Kidney (tissue), 14 donors: Measurements from ENCODE around the gene ALLC. TPM values are rescaled to one million over a fixed set of nuclear protein-coding genes. Genes with fewer than 3 reads are reported as not detected.

Source experiments
- DNase-seq, 5 donors: peaks; one replicate each; pipeline ENCODE4 v3.0.0-alpha.2; 2013 to 2020
- FAIRE-seq: peaks from 2 replicates; lab custom pipeline; 2012; peaks lifted over from hg19 to GRCh38; lab: Jason Lieb, UNC
- H3K27ac ChIP-seq, 2 donors: one replicate each; pipeline ENCODE4 v1.7.0; 2013; ENCODE audit warnings: low read depth in 2 of 2, low read length in 2 of 2, inconsistent platforms in 1 of 2
- H3K27me3 ChIP-seq: one replicate; pipeline ENCODE4 v1.7.1; 2013; ENCODE audit warnings: low read length, inconsistent platforms; ENCODE audit not compliant: control insufficient read depth, insufficient read depth
- H3K36me3 ChIP-seq, 3 donors: one replicate each; pipeline versions ENCODE4 v1.7.0 to v1.7.1; 2013; ENCODE audit warnings: low read length in 3 of 3, control low read depth in 1 of 3, inconsistent platforms in 1 of 3; ENCODE audit not compliant: insufficient read depth in 3 of 3, control insufficient read depth in 2 of 3
- H3K4me1 ChIP-seq, 3 donors: one replicate each; pipeline versions ENCODE4 v1.7.0 to v1.7.1; 2013; ENCODE audit warnings: low read length in 3 of 3, inconsistent platforms in 1 of 3, low read depth in 1 of 3; ENCODE audit not compliant: control insufficient read depth in 2 of 3, insufficient read depth in 2 of 3
- H3K4me3 ChIP-seq, 3 donors: one replicate each; pipeline versions ENCODE4 v1.7.0 to v1.8.1; 2013; ENCODE audit warnings: low read length in 3 of 3, control low read depth in 1 of 3, inconsistent platforms in 1 of 3
- H3K9ac ChIP-seq, 3 donors: one replicate each; pipeline versions ENCODE4 v1.7.0 to v1.7.1; 2013; ENCODE audit warnings: low read length in 3 of 3, control low read depth in 1 of 3, inconsistent platforms in 1 of 3
- H3K9me3 ChIP-seq, 3 donors: one replicate each; pipeline versions ENCODE4 v1.7.0 to v1.7.1; 2013; ENCODE audit warnings: low read length in 3 of 3, control low read depth in 1 of 3, inconsistent platforms in 1 of 3; ENCODE audit not compliant: control insufficient read depth in 2 of 3, insufficient read depth in 1 of 3
- CTCF ChIP-seq: IDR thresholded peaks from 3 replicates; pipeline ENCODE4 v1.5.1; 2012; ENCODE audit warnings: mild to moderate bottlenecking, moderate library complexity, borderline replicate concordance; ENCODE audit not compliant: insufficient read depth; ENCODE audit errors: extremely low read depth
- intact Hi-C: fragments of 100-400 bp; cut with DNase I; formaldehyde crosslinking; loops from one replicate; pipeline ENCODE4 v1.11.1; 2022
- polyA plus RNA-seq: library from polyadenylated mRNA; stranded (reverse); fragments of 350-450 nt; fragmentation: Illumina TruSeq; extraction: RNeasy Lipid Tissue Mini Kit (QIAGEN cat#74804); gene quantifications from one replicate; pipeline ENCODE4 v1.2.3, GENCODE V29; 2014; ENCODE audit warnings: low read depth, low replicate concordance; ENCODE audit not compliant: insufficient read depth
- total RNA-seq: library from RNA; stranded (reverse); fragmentation: NEBNext Ultra II Directional; extraction: Animal tissue kit (Norgen Biotek cat#: 25700); gene quantifications from one replicate; pipeline ENCODE4 v1.2.1, GENCODE V29; 2021
- donor health status: control.
- donor health status: control.
- donor health status: control.
- donor health status: control.
- donor health status: control.
- donor health status: DM: yes; HTN: yes; CAD: no.
- donor health status: Normal renal cell carcinoma (clear cell type).

ALLC gene
- total and polyA plus RNA-seq, 2 donors from 2014 or later, result 1.3 TPM; not detected in 1

GRCh38 chr2:3751251-3751650 lies 93.3 kb downstream of the ALLC start:
- TF ChIP-seq CTCF, result no peak
- H3K9me3 ChIP-seq, result no peaks in the 10 kb centered on the region
- H3K4me3 ChIP-seq, result no peak overlapping the region
- H3K36me3 ChIP-seq, result no peaks in the 10 kb centered on the region
- FAIRE-seq (no peak), DNase-seq (no peak)
- H3K4me1 ChIP-seq, result peaks cover 0 to 2% (median 0%) of the 10 kb centered on the region in 3 donors
- no peaks in the 10 kb centered on the region for H3K27me3 ChIP-seq
- intact Hi-C loops, result no loop called here
- no peak overlapping the region for H3K9ac ChIP-seq
- no peak overlapping the region for H3K27ac ChIP-seq

DNA sequence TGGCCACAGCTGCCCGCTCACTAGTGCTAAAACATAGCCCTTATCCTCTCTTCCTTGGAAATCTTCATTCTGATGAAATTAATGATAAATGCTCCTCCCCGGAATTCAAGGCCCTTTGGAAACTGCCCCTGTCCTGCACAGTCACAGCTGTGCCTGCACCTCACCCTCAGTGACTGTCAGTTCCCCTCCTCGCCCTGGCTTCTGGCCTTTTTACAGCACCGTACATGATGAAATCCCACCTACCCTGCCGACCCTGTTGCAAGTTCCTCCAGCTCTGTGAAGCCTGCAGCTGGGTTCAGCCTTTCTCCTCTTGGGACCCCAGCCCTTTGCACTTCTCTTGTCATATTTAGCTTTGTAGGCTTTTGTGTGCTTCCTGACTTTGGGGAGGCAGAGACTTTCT lies 93.8 kb downstream of the ALLC start:
- H3K4me1 ChIP-seq, result peaks cover 0 to 2% (median 0%) of the 10 kb centered on the region in 3 donors
- TF ChIP-seq CTCF, result no peak
- H3K36me3 ChIP-seq, result no peaks in the 10 kb centered on the region
- no peak for DNase-seq
- no peak overlapping the region for H3K4me3 ChIP-seq
- no peak overlapping the region for H3K27ac ChIP-seq
- no peak for FAIRE-seq
- intact Hi-C loops, result no loop called here
- H3K9ac ChIP-seq, result no peak overlapping the region
- H3K9me3 ChIP-seq, result no peaks in the 10 kb centered on the region
- H3K27me3 ChIP-seq, result no peaks in the 10 kb centered on the region

Other genes starting within 250 kb of the ALLC start
- 74.0 TPM for gene ADI1, start 138.7 kb upstream of the ALLC start, total RNA-seq
- gene ADI1, start 138.7 kb upstream of the ALLC start, polyA plus RNA-seq, result 236 TPM
- 21.1 TPM for gene RNASEH1, start 99.9 kb upstream of the ALLC start, total RNA-seq
- gene RNASEH1, start 99.9 kb upstream of the ALLC start, polyA plus RNA-seq, result 6.8 TPM
- 992 TPM for gene RPS7, start 82.9 kb upstream of the ALLC start, total RNA-seq
- gene RPS7, start 82.9 kb upstream of the ALLC start, polyA plus RNA-seq, result 1,826 TPM
- gene COLEC11, start 63.1 kb upstream of the ALLC start, total RNA-seq, result 7.6 TPM
- 34.6 TPM for gene COLEC11, start 63.1 kb upstream of the ALLC start, polyA plus RNA-seq
- gene DCDC2C, start 45.4 kb downstream of the ALLC start, total RNA-seq, result not detected
- not detected for gene DCDC2C, start 45.4 kb downstream of the ALLC start, polyA plus RNA-seq